Activated T-helper 9 cell treated with anti-CD3 and anti-CD28 coated beads, Interleukin-2, amount 50 U/mL, for 16 hours (primary cell): Measurements from ENCODE around the gene FBLN2.

ENCODE experiments used
- DNase-seq: peaks from one replicate; pipeline ENCODE4 v3.0.0-alpha.2; 2020; ENCODE audit warnings: low read depth

The FBLN2 gene

GRCh38 chr3:13567684-13568514, 19.0 kb downstream of the FBLN2 start:
- no peak for DNase-seq

DNA sequence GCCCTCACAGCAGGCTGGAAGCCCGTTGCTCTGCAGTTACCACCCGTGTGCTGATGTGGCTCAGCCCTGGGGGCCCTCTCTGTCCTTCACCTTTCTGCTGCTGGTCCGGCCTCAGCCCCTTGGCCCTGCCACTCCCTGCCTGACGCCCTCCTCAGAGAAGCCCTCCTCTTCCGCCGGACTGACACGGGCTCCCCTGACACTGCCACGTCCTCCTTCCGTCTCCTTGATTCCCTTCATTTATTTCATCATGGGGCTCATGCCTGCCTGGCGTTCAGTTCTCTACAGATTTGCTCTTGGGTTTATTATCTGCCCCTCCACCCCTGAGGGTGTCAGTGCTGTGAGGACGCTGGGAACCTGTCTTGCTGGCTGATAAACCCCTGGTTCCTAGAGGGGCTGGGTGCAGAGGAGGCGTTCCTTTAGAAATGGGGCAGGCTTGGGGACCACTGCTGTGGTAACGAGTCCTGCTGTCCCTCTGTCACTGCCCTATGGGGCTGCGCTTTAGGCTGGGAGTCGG, 19.6 kb downstream of the FBLN2 start:
- no peak for DNase-seq

- DNase-seq: no peak
Observed at GRCh38 chr3:13569201-13569600, 20.3 kb downstream of the FBLN2 start.

DNA sequence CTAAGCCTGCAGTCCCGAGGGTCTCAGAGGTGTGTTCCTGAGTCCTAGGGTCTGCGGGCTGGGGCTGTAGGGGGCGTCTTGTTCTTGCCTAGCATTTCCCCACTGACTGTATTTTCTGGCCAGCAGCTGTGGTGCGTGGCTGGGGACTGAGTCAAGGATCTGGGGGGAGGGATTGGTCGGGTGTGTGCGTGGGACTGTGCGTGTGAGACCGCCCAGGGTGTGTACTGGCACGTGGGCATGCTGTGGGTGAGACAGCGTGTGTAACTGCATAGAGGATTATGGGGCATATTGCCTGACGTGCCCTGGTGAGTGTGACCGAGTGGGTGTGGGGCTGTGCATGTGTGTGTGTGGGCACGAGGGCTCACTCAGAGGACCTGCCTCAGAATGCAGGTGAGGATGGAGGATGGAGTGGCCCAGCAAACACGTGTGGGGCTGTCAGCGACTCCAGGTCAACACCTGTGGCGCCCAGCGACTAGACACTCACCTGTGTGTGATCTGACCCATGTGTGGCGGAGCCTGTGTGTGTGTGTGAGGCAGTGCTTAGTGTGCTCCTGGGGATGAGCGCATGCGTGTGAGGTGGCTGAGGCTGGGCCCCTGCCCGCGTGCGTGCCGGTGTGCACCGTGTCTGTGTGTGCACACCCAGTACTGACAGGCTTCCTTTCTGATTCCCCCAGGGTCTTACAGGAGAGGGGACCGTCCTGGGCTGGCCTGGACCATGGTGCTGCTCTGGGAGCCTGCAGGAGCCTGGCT, 20.9 kb downstream of the FBLN2 start:
- DNase-seq: no peak

GRCh38 chr3:13570391-13571194, 21.7 kb downstream of the FBLN2 start:
- DNase-seq: no peak

GRCh38 chr3:13571264-13571663, 22.3 kb downstream of the FBLN2 start:
- no peak for DNase-seq

GRCh38 chr3:13571831-13572750, 23.2 kb downstream of the FBLN2 start:
- DNase-seq: no peak

DNA sequence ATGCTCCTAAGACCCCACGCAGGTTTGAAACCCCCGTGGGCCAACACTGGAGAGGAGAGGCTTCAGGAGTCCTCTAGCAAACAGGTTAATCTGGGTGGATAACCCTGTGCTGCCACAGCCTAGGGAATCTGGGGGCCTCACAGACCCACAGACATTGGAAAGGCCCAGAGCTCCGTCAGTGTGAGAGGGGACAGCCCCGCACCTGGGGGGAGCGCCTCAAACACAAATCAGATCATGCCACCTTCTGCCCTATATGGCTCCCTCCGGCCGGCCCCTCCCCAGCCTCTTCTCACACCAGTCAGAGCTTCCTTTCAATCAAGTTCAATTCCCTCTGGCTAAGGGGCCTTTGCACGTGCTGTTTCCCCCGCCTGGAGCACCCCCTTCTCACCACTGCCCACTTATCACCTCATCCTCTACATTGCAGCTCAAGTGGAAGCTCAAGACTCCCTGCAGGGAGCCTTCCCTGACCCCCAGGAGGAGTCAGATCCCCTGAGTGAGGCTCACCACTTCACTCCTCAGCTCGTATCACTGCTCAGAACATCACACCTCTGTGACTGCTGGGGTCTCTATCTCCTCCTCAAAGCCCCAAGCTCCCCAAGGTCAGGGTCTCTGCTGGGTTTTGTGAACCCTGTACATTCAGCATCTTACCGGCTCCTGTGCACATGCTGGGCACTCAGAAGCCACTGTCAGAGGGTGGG, 24.1 kb downstream of the FBLN2 start:
- DNase-seq: no peak

DNA sequence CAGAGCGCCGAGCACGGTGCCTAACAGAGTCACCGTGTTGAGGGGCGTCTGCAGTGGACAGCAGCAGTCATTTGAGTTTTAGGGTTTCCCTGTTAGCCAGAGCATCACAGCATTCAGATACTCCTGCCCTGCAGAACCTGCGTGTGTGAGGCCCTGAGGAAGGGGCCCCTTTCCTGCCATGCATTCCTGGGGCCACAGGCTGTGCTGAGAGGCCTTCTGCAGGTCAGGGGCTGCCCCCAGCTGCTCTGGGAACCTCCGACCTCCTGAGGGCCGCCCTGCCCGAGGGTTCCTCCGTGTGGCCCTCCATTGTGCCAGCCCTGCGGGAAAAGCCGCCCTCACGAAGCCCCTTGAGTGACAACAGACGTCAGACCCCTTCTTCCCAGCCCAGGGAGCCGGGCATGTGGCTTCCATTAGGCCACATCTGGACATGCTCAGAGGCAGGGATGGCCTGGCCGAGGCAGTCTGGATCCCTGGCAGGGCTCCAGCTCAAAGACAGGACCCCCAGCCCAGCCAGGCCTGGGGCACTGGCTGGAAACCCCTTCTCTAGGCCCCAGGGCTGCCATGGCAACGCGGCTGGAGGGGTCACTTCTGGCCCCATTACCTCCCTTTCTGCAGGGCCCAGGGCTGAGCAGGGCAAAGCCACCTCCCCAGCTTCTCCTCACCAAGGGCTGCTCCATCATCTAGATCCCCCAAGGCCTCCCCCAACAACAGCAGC, 25.3 kb downstream of the FBLN2 start:
- no peak for DNase-seq

GRCh38 chr3:13574798-13575451, 26.0 kb downstream of the FBLN2 start:
- no peak for DNase-seq

- DNase-seq: no peak
Observed at GRCh38 chr3:13575459-13576061, 26.6 kb downstream of the FBLN2 start.

DNA sequence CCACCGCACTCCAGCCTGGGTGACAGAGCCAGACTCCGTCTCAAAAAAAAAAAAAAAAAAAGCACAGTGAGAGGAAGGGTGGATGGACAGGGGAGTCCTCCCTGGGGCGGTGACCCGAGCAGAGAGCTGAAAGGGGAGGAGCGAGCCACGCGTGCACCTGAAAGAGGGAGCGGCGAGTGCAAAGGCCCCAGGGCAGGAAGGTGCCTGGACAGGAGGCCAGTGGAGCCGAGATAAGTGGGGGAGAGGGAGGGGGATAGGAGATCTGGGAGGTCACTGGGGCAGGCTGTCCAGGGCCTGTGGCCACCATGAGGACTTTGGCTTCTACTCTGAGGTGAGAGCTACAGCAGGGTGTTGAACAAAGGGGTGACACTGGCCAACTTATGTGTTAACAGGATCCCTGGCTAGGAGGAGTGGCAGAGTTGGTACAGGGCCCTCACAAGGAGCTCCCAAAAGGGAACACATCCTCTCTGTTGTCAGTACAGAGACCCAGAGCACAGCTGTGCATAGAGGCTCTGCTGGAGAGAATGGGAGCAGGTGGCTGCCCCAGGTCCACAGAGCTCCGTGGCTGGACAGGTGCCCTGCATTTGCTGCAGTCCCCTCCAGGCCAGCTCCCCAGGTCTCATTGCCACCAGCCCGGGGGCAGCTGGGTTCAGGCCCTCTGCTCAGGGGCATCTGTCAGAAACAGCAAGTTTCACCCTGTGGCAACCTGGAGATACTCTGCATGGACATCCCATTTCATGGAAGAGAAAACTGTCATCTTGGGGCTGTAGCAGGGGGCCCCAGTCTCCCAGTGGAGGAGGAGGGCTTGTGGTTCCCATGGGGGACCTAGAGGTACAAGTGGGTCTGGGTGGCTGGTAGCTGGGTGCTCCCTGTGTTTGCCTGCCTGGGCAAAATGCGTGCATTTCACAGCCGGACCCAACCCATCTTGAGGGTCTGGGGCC, 28.5 kb downstream of the FBLN2 start:
- DNase-seq: no peak

DNA sequence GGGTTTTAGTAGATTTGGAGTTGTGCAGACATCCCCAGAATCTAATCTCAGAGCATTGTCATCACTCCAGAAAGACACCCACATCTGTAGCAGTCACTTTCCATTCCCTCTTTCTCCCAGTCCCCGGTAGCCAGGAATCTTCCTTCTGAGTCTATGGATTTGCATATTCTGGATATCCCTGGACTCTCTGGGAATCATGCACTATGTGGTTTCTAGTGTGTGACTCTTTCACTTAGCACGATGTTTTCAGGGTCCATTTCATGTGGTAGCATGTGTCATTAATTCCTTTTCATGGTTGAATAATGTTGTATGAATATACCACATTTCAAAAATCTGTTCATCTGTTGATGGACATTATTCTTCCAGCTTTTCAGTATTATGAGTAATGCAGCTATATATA, 29.3 kb downstream of the FBLN2 start:
- no peak for DNase-seq

GRCh38 chr3:13579063-13579462, 30.1 kb downstream of the FBLN2 start:
- no peak for DNase-seq

DNA sequence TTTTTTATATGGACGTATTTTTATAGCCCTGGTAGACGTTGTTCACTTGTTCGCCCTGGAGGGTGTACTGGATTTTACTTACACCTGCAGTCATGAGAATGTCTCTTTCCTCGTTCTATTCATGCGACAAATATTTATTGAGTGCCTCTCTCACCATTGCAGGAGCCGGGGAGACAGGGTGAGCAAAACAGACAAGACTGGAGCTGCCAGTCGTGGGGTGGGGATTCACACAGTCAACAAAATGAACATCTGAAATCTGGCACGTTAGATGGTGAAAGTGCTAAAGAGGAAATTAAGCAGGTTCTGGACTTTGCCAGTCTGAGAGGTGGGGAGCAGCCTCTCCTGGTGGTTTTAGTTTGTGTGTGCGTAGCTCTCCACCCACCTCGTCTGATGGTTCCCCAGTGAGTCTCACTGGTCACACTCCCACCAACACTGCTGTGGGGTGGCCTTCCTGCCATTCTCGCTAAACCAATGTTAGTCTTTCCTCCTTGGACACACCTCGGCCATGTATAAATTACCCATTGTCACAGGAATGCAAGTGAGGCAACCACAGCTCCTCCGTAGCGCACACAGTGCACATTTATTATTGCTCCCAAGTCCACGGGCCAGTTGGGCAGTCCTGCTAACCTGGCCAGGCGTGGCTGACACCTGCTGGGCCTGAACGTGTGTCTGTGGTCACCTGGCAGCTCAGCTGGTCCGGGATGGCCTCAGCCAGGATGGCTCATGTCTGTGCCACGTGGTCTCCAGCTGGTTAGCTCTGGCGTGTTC, 31.5 kb downstream of the FBLN2 start:
- no peak for DNase-seq

DNA sequence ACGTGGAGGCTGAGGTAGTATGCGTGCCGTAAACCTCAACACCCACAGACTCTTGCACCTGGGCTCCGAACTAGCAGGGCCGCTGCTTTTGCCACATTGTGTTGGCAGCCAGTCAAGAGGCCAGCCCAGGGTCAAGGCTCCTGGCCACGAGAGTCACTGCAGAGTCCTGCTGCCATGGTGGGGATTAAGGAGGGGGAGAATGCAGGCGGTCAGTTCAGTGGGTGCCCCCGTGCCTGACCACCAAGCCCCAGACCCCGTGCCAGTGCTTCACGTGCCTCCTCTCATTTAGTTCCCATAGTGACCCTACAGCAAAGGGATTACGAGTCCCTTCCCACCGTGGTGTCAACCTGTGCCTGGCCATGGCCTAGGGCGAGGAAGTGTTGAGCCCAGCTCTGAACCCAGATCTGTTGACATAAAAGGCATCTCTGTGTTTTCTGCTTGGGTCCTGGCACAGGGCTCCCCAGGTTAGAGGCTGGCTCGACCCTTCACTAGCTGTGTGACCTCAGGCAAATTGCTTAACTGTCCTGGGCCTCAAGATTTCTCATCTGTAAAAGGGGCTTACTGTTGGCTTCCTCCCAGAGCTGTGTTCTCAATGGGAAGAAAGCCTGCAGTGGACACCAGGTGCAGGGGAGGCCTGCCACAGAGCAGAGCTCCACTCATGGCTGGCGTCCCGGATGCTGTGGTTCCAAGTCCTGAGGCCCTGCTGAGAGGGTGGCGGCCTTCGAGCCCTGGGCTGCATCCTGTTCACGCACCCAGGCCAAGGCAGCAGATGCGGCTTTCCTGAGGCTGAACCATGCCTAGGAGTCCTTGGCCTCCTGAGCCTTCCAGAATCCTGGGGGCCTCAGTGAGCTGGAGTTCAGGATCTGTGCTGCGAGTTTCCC, 32.8 kb downstream of the FBLN2 start:
- no peak for DNase-seq
